Daoy (cell line): ENCODE data around the gene KRTAP19-1. TPM values are rescaled to one million over a fixed set of nuclear protein-coding genes. Genes with fewer than 3 reads are reported as not detected.

Source experiments
- DNase-seq: peaks from one replicate; pipeline ENCODE4 v3.0.0-alpha.2; 2015; ENCODE audit warnings: low read depth
- total RNA-seq: library from RNA; depleted of rRNA; stranded (reverse); fragments of >200 nt; shearing (Covaris generic); gene quantifications from 2 replicates; pipeline ENCODE4 v1.2.3, GENCODE V29; 2014; rRNA removed

The KRTAP19-1 gene
- total RNA-seq, 1 experiment from 2014 or later: not detected

DNA sequence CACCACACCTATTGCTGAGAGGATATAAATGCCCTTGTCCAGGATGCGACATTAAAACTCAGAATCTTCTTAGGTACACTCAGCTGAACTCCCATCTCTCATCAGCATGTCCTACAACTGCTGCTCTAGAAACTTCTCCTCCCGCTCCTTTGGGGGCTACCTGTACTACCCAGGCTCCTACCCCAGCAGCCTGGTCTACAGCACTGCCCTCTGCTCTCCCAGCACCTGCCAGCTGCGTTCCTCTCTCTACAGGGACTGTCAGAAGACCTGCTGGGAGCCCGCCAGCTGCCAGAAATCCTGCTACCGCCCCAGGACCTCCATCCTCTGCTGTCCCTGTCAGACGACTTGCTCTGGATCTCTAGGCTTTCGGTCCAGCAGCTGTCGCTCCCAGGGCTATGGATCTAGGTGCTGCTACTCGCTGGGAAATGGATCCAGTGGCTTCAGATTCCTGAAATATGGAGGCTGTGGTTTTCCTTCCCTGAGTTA lies 50.0 kb downstream of the KRTAP19-1 start, which contains the start of gene KRTAP13-4:
TSS of gene KRTAP13-4 (plus strand) at position 51 of the 486 bp plus-strand sequence. CDS start at position 107, 56 bp downstream.
- no peak for DNase-seq

Other genes starting within 250 kb of the KRTAP19-1 start
- gene KRTAP24-1, start 197.4 kb downstream of the KRTAP19-1 start, total RNA-seq: not detected in 2 replicates
- gene KRTAP25-1, start 190.9 kb downstream of the KRTAP19-1 start, total RNA-seq: not detected in 2 replicates
- gene KRTAP26-1, start 160.1 kb downstream of the KRTAP19-1 start, total RNA-seq: not detected in 2 replicates
- not detected in 2 replicates for gene KRTAP27-1, start 142.7 kb downstream of the KRTAP19-1 start, total RNA-seq
- gene KRTAP23-1, start 131.8 kb downstream of the KRTAP19-1 start, total RNA-seq: not detected in 2 replicates
- gene KRTAP13-2, start 108.1 kb downstream of the KRTAP19-1 start, total RNA-seq: not detected in 2 replicates
- gene KRTAP13-1, start 84.3 kb downstream of the KRTAP19-1 start, total RNA-seq: not detected in 2 replicates
- gene KRTAP13-3, start 54.4 kb downstream of the KRTAP19-1 start, total RNA-seq: not detected in 2 replicates
- gene KRTAP13-4, start 50.1 kb downstream of the KRTAP19-1 start, total RNA-seq: not detected in 2 replicates
- not detected in 2 replicates for gene KRTAP15-1, start 40.1 kb downstream of the KRTAP19-1 start, total RNA-seq
- gene KRTAP19-2, start 7.1 kb upstream of the KRTAP19-1 start, total RNA-seq: not detected in 2 replicates
- not detected in 2 replicates for gene KRTAP19-3, start 11.6 kb upstream of the KRTAP19-1 start, total RNA-seq
- not detected in 2 replicates for gene KRTAP19-4, start 16.8 kb upstream of the KRTAP19-1 start, total RNA-seq
- not detected in 2 replicates for gene KRTAP19-5, start 21.8 kb upstream of the KRTAP19-1 start, total RNA-seq
- gene KRTAP19-6, start 61.5 kb upstream of the KRTAP19-1 start, total RNA-seq: not detected in 2 replicates
- gene KRTAP19-7, start 80.9 kb upstream of the KRTAP19-1 start, total RNA-seq: not detected in 2 replicates
- not detected in 2 replicates for gene KRTAP22-2, start 110.0 kb upstream of the KRTAP19-1 start, total RNA-seq
- gene KRTAP6-3, start 112.1 kb upstream of the KRTAP19-1 start, total RNA-seq: not detected in 2 replicates
- gene KRTAP6-2, start 118.5 kb upstream of the KRTAP19-1 start, total RNA-seq: not detected in 2 replicates
- gene KRTAP22-1, start 120.7 kb upstream of the KRTAP19-1 start, total RNA-seq: not detected in 2 replicates
- not detected in 2 replicates for gene KRTAP6-1, start 133.6 kb upstream of the KRTAP19-1 start, total RNA-seq
- gene KRTAP20-1, start 136.1 kb upstream of the KRTAP19-1 start, total RNA-seq: not detected in 2 replicates
- not detected in 2 replicates for gene KRTAP20-4, start 140.3 kb upstream of the KRTAP19-1 start, total RNA-seq
- gene KRTAP20-2, start 154.8 kb upstream of the KRTAP19-1 start, total RNA-seq: 3.4 TPM in 1 of 2 replicates, not detected in the other
- gene KRTAP20-3, start 162.5 kb upstream of the KRTAP19-1 start, total RNA-seq: not detected in 2 replicates
- not detected in 2 replicates for gene KRTAP21-3, start 238.4 kb upstream of the KRTAP19-1 start, total RNA-seq